Fibroblast of peridontal ligament (primary cell): Measurements from ENCODE around the gene FAM163B.

Experiments
- DNase-seq: peaks from one replicate; pipeline ENCODE4 v3.0.0-alpha.2; 2010; ENCODE audit errors: extremely low read depth

The FAM163B gene

GRCh38 chr9:133616643-133617405, 7.6 kb upstream of the FAM163B start:
- DNase-seq: no peak

- DNase-seq: no peak
Measured at GRCh38 chr9:133615606-133616188, 6.5 kb upstream of the FAM163B start.

GRCh38 chr9:133615186-133615585, 6.0 kb upstream of the FAM163B start:
- no peak for DNase-seq

GRCh38 chr9:133614678-133615077, 5.5 kb upstream of the FAM163B start:
- no peak for DNase-seq

- no peak for DNase-seq
Measured at GRCh38 chr9:133614056-133614455, 4.9 kb upstream of the FAM163B start.

- no peak for DNase-seq
Measured at GRCh38 chr9:133613432-133613831, 4.2 kb upstream of the FAM163B start.

- DNase-seq: no peak
Measured at GRCh38 chr9:133612816-133613215, 3.6 kb upstream of the FAM163B start.

- DNase-seq: no peak
Measured at GRCh38 chr9:133612051-133612450, 2.9 kb upstream of the FAM163B start.

GRCh38 chr9:133610845-133611244, 1.7 kb upstream of the FAM163B start:
- no peak for DNase-seq

- no peak for DNase-seq
Measured at GRCh38 chr9:133608889-133609288, 300 bp downstream of the FAM163B start.

GRCh38 chr9:133608382-133608781, 807 bp downstream of the FAM163B start:
- no peak for DNase-seq

- DNase-seq: no peak
Measured at GRCh38 chr9:133607976-133608375, 1.2 kb downstream of the FAM163B start.

- DNase-seq: no peak
Measured at GRCh38 chr9:133607381-133607780, 1.8 kb downstream of the FAM163B start.

GRCh38 chr9:133606708-133607025, 2.5 kb downstream of the FAM163B start:
- DNase-seq: no peak

- no peak for DNase-seq
Measured at GRCh38 chr9:133605856-133606707, 3.1 kb downstream of the FAM163B start.

- no peak for DNase-seq
Measured at GRCh38 chr9:133605446-133605845, 3.7 kb downstream of the FAM163B start.

- no peak for DNase-seq
Measured at GRCh38 chr9:133604856-133605255, 4.3 kb downstream of the FAM163B start.

- DNase-seq: no peak
Measured at GRCh38 chr9:133604214-133604613, 5.0 kb downstream of the FAM163B start.

- DNase-seq: no peak
Measured at GRCh38 chr9:133603135-133603927, 5.9 kb downstream of the FAM163B start.

- no peak for DNase-seq
Measured at GRCh38 chr9:133602277-133602676, 6.9 kb downstream of the FAM163B start.

- no peak for DNase-seq
Measured at GRCh38 chr9:133601746-133602145, 7.4 kb downstream of the FAM163B start.

GRCh38 chr9:133600739-133601138, 8.4 kb downstream of the FAM163B start:
- DNase-seq: no peak
